MV-4-11 (cell line): Measurements from ENCODE around the gene POFUT1.
"Not testable (repeated sequence)": the region's sequence is repeated elsewhere in the genome, so short reads cannot be mapped to it uniquely, and the experiment has no call there.

Source experiments
- DNase-seq: peaks from one replicate; lab custom pipeline; 2025; lab: John Stamatoyannopoulos, UW

The POFUT1 gene

GRCh38 chr20:32207626-32208498, at the start of gene POFUT1, which contains the start of gene PLAGL2:
Gene POFUT1 (plus strand): TSS chr20:32207880. CDS start chr20:32207942, 62 bp downstream.
Gene PLAGL2 (minus strand): TSS chr20:32207743. CDS start chr20:32202178, 5,565 bp downstream.
- DNase-seq = peak; percentile 72

- no peak for DNase-seq
Measured at GRCh38 chr20:32158351-32158750, 49.3 kb upstream of the POFUT1 start.

- no peak for DNase-seq
Measured at GRCh38 chr20:32158943-32159660, 48.6 kb upstream of the POFUT1 start.

- DNase-seq = no peak
Measured at GRCh38 chr20:32159766-32160221, 47.9 kb upstream of the POFUT1 start.

- DNase-seq = no peak
Measured at GRCh38 chr20:32160341-32160740, 47.3 kb upstream of the POFUT1 start.

GRCh38 chr20:32162351-32162750, 45.3 kb upstream of the POFUT1 start:
- DNase-seq = no peak

- peak; percentile 18 for DNase-seq
Measured at GRCh38 chr20:32163951-32164350, 43.7 kb upstream of the POFUT1 start.

- DNase-seq = no peak
Measured at GRCh38 chr20:32164984-32165735, 42.5 kb upstream of the POFUT1 start.

GRCh38 chr20:32165836-32166545, 41.7 kb upstream of the POFUT1 start:
- no peak for DNase-seq

- no peak for DNase-seq
Measured at GRCh38 chr20:32167552-32167951, 40.1 kb upstream of the POFUT1 start.

- DNase-seq = no peak
Measured at GRCh38 chr20:32168184-32168910, 39.3 kb upstream of the POFUT1 start.

- DNase-seq = not testable (repeated sequence)
Measured at GRCh38 chr20:32177696-32178095, 30.0 kb upstream of the POFUT1 start.

- DNase-seq = no peak
Measured at GRCh38 chr20:32179515-32179914, 28.2 kb upstream of the POFUT1 start.

- DNase-seq = no peak
Measured at GRCh38 chr20:32179934-32180333, 27.7 kb upstream of the POFUT1 start.

GRCh38 chr20:32181606-32182005, 26.1 kb upstream of the POFUT1 start:
- no peak for DNase-seq

GRCh38 chr20:32183947-32184635, 23.6 kb upstream of the POFUT1 start:
- DNase-seq = no peak

GRCh38 chr20:32184961-32185603, 22.6 kb upstream of the POFUT1 start:
- no peak for DNase-seq

- DNase-seq = no peak
Measured at GRCh38 chr20:32186506-32186905, 21.2 kb upstream of the POFUT1 start.

- DNase-seq = no peak
Measured at GRCh38 chr20:32188376-32189122, 19.1 kb upstream of the POFUT1 start.
